IPS-18a (cell line): ENCODE measurements around the gene GRK6.
A peak's percentile ranks its signal among the peaks of the same experiment; 100 is the strongest.

Source experiments
- H3K27ac ChIP-seq: one replicate; pipeline ENCODE4 v1.5.1; 2013; ENCODE audit warnings: low read length
- H3K27me3 ChIP-seq: one replicate; pipeline ENCODE4 v1.6.1; 2013; ENCODE audit warnings: mild to moderate bottlenecking, low read length; ENCODE audit not compliant: control insufficient read depth, insufficient read depth
- H3K36me3 ChIP-seq: one replicate; pipeline ENCODE4 v1.6.1; 2013; ENCODE audit warnings: low read depth, low read length; ENCODE audit not compliant: control insufficient read depth
- H3K4me1 ChIP-seq: one replicate; pipeline ENCODE4 v1.6.1; 2013; ENCODE audit warnings: low read depth, low read length; ENCODE audit not compliant: control insufficient read depth
- H3K4me3 ChIP-seq: one replicate; pipeline ENCODE4 v1.5.1; 2013; ENCODE audit warnings: low read length
- H3K9ac ChIP-seq: one replicate; pipeline ENCODE4 v1.6.1; 2013; ENCODE audit warnings: mild to moderate bottlenecking, low read length, moderate library complexity
- H3K9me3 ChIP-seq: one replicate; pipeline ENCODE4 v1.6.1; 2013; ENCODE audit warnings: low read depth, low read length; ENCODE audit not compliant: control insufficient read depth

Gene GRK6

GRCh38 chr5:177453852-177454396 is 27.4 kb downstream of the GRK6 start:
- Histone ChIP-seq H3K27me3 (peaks cover 15% of the 10 kb centered on the region), H3K4me3 (peak overlapping the region; percentile 62), H3K27ac (no peak overlapping the region), H3K4me1 (peaks cover 9% of the 10 kb centered on the region), H3K9me3 (no peaks in the 10 kb centered on the region), H3K36me3 (peaks cover 19% of the 10 kb centered on the region), H3K9ac (peak overlapping the region; percentile 81)

GRCh38 chr5:177454397-177455035 is 28.0 kb downstream of the GRK6 start:
- H3K36me3 ChIP-seq, result peaks cover 25% of the 10 kb centered on the region
- no peaks in the 10 kb centered on the region for H3K9me3 ChIP-seq
- no peak overlapping the region for H3K27ac ChIP-seq
- H3K4me3 ChIP-seq, result peak overlapping the region; percentile 62
- H3K4me1 ChIP-seq, result peaks cover 9% of the 10 kb centered on the region
- H3K9ac ChIP-seq, result peak overlapping the region; percentile 81
- H3K27me3 ChIP-seq, result peaks cover 15% of the 10 kb centered on the region

GRCh38 chr5:177455036-177455660 is 28.7 kb downstream of the GRK6 start:
- no peaks in the 10 kb centered on the region for H3K9me3 ChIP-seq
- H3K36me3 ChIP-seq, result peaks cover 31% of the 10 kb centered on the region
- H3K4me1 ChIP-seq, result peaks cover 9% of the 10 kb centered on the region
- peak overlapping the region; percentile 62 for H3K4me3 ChIP-seq
- peaks cover 15% of the 10 kb centered on the region for H3K27me3 ChIP-seq
- peak overlapping the region; percentile 81 for H3K9ac ChIP-seq
- H3K27ac ChIP-seq, result no peak overlapping the region

GRCh38 chr5:177455661-177456590 is 29.4 kb downstream of the GRK6 start:
- H3K4me3 ChIP-seq, result peak overlapping the region; percentile 62
- H3K9me3 ChIP-seq, result no peaks in the 10 kb centered on the region
- peak overlapping the region; percentile 81 for H3K9ac ChIP-seq
- H3K27ac ChIP-seq, result peak overlapping the region; percentile 13
- peaks cover 38% of the 10 kb centered on the region for H3K36me3 ChIP-seq
- peaks cover 9% of the 10 kb centered on the region for H3K4me1 ChIP-seq
- H3K27me3 ChIP-seq, result peaks cover 15% of the 10 kb centered on the region

GRCh38 chr5:177456591-177456964 is 30.1 kb downstream of the GRK6 start:
- Histone ChIP-seq H3K4me1 (peaks cover 9% of the 10 kb centered on the region), H3K9ac (no peak overlapping the region), H3K27me3 (peaks cover 15% of the 10 kb centered on the region), H3K27ac (no peak overlapping the region), H3K4me3 (no peak overlapping the region), H3K9me3 (no peaks in the 10 kb centered on the region), H3K36me3 (peaks cover 42% of the 10 kb centered on the region)

- no peak overlapping the region for H3K9ac ChIP-seq
- no peak overlapping the region for H3K27ac ChIP-seq
- peaks cover 9% of the 10 kb centered on the region for H3K4me1 ChIP-seq
- peaks cover 44% of the 10 kb centered on the region for H3K36me3 ChIP-seq
- peaks cover 9% of the 10 kb centered on the region for H3K27me3 ChIP-seq
- H3K9me3 ChIP-seq, result no peaks in the 10 kb centered on the region
- H3K4me3 ChIP-seq, result no peak overlapping the region
Measured at GRCh38 chr5:177456976-177457851, 30.7 kb downstream of the GRK6 start.

GRCh38 chr5:177457852-177458681 is 31.6 kb downstream of the GRK6 start:
- Histone ChIP-seq H3K4me1 (peaks cover 9% of the 10 kb centered on the region), H3K9me3 (no peaks in the 10 kb centered on the region), H3K36me3 (peaks cover 44% of the 10 kb centered on the region), H3K27me3 (peaks cover 9% of the 10 kb centered on the region), H3K9ac (peak overlapping the region; percentile 31), H3K27ac (peak overlapping the region; percentile 55), H3K4me3 (no peak overlapping the region)

GRCh38 chr5:177458912-177459350 is 32.5 kb downstream of the GRK6 start:
- Histone ChIP-seq H3K9ac (no peak overlapping the region), H3K27me3 (peaks cover 1% of the 10 kb centered on the region), H3K27ac (no peak overlapping the region), H3K4me3 (no peak overlapping the region), H3K36me3 (peaks cover 50% of the 10 kb centered on the region), H3K4me1 (peaks cover 9% of the 10 kb centered on the region), H3K9me3 (no peaks in the 10 kb centered on the region)

GRCh38 chr5:177459357-177459756 is 32.9 kb downstream of the GRK6 start:
- Histone ChIP-seq H3K27me3 (no peaks in the 10 kb centered on the region), H3K4me3 (no peak overlapping the region), H3K9me3 (no peaks in the 10 kb centered on the region), H3K9ac (no peak overlapping the region), H3K36me3 (peaks cover 50% of the 10 kb centered on the region), H3K27ac (no peak overlapping the region), H3K4me1 (peaks cover 9% of the 10 kb centered on the region)
